Fibroblast of skin of left biceps (primary cell): ENCODE results near the gene ARHGAP42.

Experiments
- DNase-seq, 2 experiments: peaks; one replicate each; pipeline ENCODE4 v3.0.0-alpha.2; 2013; ENCODE audit warnings: low read depth in 2 of 2

ARHGAP42 gene

DNA sequence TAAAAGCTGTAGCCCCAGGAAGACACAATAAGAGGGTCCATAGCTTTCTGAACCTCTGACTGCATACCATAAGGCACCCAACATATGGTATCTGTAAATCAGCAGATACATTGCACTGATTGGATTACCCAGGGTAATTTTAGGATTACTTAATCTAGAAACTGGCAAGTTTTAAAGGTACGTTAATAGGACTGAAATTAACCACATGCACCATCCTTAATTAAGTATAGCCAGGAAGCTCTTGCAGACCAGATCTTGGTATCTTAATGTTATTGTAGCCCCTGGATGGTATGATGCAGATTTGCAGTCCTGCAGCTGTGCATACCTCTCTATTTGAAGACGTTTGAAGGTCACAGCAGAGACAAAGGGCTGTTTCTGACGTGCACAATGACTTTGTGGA is 72.8 kb downstream of the ARHGAP42 start:
- DNase-seq = no peak

DNA sequence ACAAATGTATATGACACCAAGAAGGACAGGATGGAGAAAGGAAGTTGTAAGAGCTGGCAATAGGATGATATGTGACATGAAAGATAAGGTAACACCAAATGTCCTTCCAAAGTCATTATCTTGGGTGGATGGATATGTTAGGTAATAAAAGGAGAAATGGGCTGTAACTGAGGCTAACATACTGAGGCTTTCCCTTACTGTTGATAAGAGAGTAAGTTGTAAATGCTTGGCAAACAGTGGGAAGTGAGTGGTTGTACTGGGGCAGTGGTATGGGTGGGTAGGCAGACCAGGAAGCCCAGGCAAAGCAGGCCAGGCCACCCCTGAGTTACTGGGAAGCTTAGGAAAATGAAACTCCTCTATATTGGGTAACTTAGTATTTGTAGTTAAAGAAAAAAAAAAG is 73.7 kb downstream of the ARHGAP42 start:
- no peak for DNase-seq

DNA sequence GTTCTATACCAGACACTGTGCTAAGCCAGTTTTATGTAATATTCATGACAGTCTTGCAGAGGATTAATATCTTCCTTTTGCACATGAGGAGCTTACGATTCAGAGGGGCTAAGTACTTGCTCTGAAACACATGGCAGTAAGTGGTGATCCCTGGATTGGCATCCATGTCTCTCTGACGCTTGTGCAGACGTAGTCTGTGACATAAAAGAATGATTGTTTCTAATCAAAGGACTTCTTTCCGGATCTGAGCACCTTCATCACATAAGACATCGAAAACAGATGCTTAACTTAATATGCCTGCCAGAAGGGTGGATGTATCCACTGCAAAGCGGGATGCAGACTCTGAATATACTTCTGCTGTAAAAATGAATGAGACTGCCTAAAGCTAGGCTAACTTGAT is 74.8 kb downstream of the ARHGAP42 start:
- DNase-seq = no peak

DNA sequence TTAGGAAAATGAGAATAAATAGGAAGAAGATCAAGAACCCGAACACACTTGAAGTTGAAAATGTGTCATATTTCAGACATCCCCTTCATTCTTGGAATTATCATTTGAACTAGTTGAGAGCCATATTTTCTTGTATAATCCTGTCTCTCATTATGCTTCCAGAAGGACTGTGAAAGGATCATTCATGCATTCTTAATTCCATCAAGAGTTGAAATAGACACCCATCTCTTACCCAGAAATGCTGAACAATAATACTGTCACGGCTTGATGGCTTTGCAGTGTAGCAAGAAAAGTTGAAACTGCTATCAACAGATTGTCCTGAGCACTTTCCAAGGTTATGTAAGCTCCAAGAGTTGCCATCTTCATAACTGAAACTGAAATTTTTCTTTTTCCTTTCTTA is 79.7 kb downstream of the ARHGAP42 start:
- no peak for DNase-seq

DNA sequence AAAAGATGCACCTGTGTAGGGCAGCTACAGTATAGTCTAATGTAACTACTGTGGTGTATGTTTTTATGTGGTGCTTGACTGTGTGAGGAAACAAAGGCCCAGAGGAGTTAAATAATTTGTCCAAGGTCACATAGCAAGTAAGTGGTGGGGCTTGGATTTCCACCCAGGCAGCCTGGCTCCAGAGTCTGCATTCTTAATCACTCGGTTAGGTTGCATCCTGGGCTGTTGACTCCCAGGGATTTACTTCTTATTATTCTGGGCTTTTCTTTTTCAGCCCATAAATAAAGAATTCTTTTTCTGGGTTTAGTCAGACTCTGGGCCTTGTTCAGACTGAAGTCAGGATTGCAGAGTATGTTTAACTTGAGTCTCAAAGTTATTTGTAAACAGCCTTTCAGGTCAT is 82.1 kb downstream of the ARHGAP42 start:
- DNase-seq = no peak

DNA sequence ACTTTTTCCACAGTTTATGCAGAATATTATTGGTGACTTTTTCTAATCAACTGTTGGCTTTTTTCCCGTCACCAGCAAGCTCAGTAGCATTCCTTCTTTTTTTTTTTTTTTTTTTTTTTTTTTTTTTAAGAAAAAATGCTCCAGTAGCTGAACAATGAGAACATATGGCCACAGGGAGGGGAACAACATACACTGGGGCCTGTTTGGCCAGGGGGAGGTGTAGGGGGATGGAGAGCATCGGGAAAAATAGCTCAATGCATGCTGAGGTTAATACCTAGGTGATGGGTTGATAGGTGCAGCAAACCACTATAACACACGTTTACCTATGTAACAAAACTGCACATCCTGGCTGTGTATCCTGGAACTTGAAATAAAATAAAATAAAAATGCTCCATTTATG is 82.5 kb downstream of the ARHGAP42 start:
- no peak for DNase-seq

DNA sequence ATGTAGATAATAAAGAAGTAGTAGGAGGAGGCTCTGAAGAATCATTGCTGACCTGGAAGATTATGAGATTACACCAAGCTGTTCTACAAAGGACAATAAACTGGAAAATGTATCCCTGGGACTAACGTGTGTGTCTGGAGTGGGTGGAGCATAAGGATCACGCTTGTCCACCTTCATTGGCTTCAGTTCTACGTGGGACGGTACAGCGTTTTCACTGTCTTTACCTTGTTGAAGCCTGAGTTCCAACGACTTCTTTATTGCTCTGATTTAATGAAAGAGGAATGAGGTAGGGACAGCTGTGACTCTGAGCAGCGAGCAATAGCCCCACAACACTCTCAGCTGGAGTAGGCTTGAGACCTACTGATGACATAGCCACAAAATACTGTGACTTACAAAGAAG is 87.0 kb downstream of the ARHGAP42 start:
- DNase-seq = no peak

DNA sequence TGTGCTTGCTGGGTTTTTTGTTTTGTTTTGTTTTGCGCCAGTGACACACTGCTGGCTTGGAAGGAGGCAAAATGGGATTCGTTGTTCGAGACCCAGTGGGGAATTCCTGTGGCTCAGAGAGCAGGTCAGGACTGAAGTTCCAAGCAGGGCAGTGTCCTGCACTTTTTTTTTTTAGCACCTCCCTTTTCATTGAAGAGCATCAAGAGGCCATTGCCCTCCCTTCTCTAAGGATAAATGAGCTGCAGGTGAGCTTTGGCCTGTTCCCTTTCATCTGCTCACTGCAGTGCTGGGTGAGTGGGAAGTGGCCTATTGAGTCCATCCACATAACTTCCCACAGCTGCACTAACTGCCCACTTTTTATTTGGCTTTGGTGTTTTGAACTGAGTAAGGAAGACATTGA is 87.8 kb downstream of the ARHGAP42 start:
- DNase-seq = no peak

DNA sequence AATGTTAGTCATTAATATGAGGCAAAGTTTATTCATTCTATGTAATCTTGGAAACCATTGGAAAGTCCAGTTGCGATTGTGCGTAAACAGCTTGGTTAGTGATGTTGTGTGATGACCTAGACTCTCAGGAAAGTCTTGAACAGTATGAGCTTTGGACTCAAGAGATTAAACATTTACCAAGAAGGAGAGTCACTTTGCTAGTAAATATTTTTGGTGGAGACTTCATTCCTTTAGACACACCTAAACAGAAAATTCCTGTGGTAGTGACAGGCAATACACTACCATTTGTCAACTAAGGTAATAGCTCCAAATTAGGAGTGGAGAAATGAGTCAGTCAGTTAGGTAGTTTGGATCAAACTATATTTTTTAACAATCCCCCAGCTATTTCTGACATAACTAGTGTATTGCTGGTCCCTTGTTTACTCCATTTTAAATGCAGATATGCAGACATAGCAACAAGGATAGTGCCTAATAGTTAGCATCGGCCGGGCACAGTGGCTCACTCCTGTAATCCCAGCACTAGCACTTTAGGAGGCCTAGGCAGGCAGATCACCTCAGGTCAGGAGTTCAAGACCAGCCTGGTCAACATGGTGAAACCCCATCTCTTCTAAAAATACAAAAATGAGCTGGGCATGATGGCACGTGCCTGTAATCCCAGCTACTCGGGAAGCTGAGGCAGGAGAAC is 89.3 kb downstream of the ARHGAP42 start:
- DNase-seq = no peak

DNA sequence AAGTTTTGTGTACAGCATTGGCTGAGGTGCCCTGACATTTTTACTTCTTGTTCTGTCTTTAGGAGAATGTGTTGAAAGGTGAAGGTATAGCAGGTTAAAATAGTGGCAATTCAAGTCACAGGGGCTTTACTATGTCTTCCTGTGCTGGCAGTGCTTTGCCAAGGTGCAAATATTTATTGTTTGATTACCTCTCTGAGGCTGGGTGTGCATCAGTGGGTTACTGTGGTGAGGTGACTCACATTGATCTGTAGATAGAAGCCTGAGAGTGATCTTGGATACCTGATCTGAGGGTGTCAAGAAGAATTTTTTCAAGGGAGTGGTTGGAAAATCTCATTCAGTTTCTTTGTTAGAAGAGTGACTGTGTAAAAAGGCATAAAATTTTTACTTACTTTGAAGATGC is 90.0 kb downstream of the ARHGAP42 start:
- DNase-seq = no peak

DNA sequence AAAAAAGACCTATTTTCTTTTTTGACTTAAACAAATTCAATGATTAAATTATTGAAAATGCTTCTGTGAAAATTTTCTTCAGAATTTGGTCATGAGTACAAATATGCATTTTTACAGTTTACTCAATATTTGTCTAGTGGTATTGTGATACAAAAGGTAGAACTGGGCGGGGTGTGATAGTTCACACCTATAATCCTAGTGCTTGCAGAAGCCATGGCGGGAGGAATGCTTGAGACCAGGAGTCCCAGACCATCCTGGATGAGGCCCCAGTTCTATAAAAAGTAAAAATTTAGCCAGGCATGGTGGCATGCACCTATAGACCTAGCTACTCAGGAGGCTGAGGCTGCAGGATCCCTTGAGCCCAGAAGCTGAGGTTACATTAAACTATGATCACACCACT is 90.6 kb downstream of the ARHGAP42 start:
- DNase-seq = no peak

DNA sequence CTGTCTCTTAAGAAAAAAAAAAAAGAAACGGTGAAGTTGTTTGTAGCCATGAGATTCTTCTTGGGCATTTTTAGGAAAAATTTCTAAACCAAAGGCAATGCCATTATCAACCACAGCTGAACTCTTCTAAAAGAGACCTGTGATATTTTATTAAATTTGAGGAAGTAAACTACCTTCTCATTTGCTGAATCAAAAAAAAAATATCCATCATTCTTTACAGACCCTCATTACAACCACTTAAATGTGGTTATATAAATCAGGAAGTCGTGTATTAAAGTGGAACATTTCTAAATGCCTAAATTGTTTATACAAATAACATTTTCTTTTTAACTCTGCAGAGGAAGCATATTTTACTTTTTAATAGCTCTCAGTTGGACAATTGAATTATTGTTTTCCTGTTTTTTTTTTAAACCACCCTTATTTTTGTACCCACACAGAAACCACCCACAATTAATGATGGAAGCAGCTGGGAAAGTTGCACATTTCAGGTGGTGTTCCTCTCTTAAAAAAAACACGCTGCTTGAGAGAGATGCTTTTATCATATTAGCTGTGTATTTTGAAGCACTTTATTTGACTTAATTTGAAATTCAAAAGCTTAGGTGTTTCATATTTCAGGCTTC is 91.2 kb downstream of the ARHGAP42 start:
- DNase-seq = no peak

DNA sequence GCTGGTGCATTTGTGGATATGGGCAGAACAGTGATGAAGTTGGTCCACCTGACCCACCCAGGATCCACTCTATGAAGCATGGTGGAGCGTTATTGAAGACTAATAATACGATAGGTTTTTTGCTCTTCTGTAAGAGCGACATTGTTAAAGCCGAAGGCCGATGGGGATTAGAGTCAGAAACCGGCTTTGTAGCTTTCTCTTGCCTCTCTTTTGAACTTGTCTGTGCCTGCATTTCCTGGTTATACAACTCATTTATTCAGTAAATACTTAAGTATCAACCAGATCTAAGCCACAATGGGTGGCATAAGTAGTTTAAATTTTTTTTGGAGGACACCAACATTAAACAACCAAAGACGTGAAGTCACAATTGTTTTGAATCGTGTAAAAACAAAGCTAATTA is 93.4 kb downstream of the ARHGAP42 start:
- no peak for DNase-seq

DNA sequence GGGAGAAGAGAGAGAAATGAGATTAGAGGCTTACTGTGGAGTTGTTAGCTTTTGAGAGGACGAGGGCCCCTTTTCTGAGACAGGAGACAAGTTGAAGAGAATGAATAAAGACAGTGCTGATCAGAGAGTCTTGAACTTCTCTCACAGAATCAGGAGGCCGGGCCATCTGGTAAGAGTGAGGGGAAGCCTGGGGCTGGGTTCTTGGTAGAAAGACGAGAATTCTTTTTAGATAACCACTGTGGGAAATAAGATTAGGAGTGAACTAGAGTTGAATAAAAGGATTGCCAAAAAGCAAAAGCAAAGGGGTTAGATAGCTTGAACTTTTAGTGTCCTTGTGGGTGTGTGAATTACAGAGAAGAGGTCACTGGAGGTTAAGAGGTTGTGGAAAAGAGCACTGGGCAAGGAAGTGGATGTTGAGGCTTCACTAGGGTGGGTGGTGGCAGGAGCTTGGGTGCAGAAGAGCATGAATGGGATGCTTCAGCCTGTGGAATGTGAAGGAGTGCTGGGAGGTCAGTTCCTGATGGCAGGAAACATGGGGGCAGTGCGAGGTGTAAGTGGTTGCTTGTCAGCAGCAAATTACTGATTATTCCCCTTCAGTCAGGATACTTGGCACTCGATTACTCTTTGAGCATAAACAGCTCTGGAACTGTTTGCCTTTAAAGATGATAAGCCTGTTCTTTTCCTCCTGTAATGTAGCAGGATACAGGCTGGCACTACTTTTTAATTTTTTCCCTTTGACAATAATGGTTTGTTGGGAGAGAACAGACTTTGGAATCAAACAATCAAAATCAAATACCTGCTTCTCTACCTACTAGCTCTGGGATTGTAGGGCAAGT is 98.3 kb downstream of the ARHGAP42 start:
- DNase-seq = no peak

DNA sequence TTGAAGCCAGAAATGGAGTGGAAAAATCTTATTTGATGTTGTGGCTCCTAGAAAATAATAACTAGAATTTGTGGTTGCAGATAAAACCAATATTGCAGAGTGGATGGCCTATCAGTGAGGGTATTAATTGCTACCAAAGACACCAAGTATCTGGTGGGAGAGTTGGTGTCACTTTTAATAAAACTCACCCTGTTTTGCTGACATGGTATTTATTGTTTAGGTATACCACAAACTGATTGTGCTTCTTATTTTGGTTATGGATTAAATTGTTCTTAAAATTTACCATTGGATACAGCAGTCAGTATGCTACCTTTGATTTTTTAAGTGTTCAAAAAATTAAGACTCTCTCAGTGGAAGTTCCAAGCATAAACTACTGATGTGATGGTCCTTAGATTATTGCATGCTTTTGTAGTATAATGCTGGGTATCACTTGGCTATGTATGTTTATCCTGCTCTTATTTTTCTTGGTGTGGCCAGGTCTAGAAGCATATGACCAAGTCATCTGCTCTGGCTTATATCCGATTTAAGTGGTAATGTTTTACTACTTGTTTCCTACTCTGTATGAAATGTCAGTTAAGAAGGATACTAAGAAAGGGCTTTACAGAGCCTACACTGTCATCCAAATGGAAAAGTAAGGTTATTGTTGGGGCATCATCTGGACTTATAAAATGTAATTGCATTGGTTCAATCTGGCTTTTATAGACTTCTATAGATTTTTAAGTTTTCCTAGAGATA is 101.6 kb downstream of the ARHGAP42 start:
- DNase-seq = no peak

DNA sequence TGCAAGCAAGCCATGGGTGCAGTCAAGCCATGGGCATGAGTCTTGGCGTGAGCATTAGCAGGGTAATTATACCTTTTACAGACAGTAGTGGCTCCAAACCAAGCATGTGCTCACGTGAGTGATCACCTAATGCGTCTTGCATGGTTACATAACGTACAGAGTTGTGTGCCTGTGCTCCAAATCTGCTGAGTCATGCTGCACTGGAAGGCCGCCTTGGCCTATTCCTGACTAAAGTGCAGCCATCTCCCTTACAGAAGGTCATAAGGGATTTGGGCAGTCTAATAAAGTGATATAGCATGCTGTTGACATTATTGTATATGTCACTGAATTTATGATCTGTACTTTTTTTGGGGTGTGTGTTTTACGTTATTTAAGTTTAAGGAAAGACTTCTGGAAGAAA is 102.4 kb downstream of the ARHGAP42 start:
- DNase-seq = no peak

DNA sequence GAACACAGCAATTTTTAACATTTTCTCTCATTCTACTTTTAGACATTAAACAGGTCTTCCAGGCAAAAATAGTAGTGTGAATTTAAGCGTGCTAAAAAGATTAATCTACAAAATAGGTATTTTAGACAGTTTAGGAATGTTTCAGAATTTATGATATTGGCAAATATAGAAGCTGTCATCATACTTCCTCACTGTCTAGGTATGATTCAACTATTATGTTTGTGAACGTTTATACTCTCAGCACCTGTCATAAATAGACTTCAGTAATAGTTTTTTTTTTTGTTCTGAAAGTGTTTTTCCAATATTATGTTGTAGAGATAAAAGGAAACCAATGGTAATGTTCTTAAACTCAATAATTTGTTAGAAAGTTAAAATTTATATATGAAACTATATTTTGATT is 103.0 kb downstream of the ARHGAP42 start:
- DNase-seq = no peak

DNA sequence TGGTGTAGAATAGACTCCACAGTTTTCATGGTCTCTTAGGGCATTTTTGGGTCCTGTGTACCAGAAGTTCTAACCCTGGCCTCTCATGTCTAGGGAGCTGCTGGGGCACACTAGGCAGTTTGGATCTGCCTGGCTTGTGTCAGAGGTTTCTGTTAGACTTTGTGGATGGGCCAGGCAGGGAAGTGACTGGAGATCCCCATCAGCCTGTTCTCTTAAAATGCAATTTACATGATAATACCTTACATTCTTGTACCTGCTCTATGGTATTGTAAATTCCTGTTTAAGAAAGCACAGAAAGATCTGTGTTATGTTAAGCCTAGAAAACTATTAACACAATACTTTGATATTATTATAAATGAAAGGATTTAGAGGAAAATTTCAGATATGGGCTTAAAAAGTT is 104.0 kb downstream of the ARHGAP42 start:
- no peak for DNase-seq

DNA sequence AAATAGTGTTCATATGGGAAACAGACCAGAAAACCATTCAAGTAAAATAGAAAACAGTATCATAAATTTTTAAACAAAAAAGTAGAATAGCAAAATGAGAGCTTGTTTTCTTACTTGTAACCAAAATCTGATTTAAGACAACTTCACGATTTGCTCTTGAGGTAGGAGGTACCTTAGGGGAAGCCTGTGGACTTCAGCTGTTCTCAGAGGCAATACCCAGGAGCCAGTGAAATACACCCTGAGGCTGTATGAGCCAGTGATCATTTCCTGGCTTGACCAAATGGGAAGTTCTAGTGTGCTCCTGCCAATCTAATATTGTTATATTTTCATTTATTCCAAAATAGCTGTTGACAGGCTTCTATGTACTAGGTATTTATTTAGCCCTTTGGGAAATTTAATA is 104.8 kb downstream of the ARHGAP42 start:
- DNase-seq = no peak

DNA sequence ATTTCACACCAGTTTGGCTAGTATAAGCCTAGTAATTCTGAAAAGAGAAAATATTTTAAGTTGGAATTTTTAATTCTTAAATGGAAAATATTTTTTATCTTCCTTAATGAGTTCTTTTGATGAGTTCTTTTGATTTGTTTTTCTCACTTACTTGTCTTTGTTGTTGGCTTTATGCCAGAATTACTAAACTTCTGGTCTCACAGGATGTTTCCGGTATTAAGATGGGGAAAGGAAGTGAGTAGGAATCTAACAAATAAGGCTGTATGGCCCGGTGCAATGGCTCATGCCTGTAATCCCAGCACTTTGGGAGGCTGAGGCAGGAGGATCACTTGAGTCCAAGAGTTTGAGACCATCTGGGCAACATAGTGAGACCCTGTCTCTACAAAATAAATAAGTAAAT is 106.4 kb downstream of the ARHGAP42 start:
- DNase-seq = no peak

DNA sequence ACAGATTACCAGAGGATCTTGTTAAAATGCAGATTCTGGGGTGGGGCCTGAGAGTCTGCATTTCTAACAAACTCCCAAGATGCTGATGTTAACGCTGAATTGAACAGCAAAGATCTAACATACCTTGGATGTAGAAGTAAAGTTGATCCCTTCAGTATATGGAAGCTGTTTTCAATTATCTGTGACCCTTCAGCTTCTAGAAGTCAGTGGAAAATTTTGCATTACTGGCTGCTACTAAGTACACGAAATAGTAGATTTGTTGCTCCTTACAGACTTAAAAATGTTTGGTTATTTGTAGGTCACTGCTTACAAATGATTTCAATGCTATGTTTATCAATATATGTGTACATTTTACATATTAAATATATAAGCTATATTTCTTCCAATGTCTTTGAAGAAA is 107.4 kb downstream of the ARHGAP42 start:
- DNase-seq = no peak

DNA sequence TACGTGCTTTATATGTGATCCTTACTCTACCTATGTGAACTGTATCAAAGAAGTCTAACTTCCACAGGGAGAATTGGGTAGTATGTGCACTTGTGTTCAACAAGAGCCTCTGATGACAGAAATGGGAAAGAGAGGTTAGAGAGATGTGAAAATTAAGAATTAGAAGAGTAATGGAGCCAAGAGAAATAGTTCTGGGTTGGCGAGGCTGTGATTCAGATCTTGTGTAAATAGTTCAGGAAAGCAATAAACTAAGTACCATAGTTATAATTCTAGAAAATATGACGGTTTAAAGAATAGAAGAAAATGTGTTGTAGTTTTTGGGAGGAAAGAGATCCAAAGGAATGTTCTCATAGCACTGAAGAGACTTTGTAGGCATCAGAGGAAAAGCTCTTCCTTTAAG is 112.4 kb downstream of the ARHGAP42 start:
- no peak for DNase-seq
